Suprapubic skin (tissue), 4 donors: Measurements from ENCODE around the gene CACNB4. TPM values are rescaled to one million over a fixed set of nuclear protein-coding genes. Genes with fewer than 3 reads are reported as not detected.

ENCODE experiments used
- DNase-seq, 2 donors: peaks; one replicate each; pipeline ENCODE4 v3.0.0-alpha.2; 2019; ENCODE audit warnings: low spot score in 2 of 2
- H3K27ac ChIP-seq: fragments of 200-600 bp; sonication (generic); one replicate; pipeline ENCODE4 v1.5.1; 2019
- H3K27me3 ChIP-seq: fragments of 200-600 bp; sonication (generic); one replicate; pipeline ENCODE4 v1.5.1; 2019
- H3K36me3 ChIP-seq: fragments of 200-600 bp; sonication (generic); one replicate; pipeline ENCODE4 v1.5.1; 2019
- H3K4me1 ChIP-seq: fragments of 200-600 bp; sonication (generic); one replicate; pipeline ENCODE4 v1.5.1; 2019
- H3K4me3 ChIP-seq: fragments of 200-600 bp; sonication (generic); one replicate; pipeline ENCODE4 v1.5.1; 2019; ENCODE audit warnings: mild to moderate bottlenecking
- H3K9me3 ChIP-seq: fragments of 200-600 bp; sonication (generic); one replicate; pipeline ENCODE4 v1.5.1; 2019
- CTCF ChIP-seq, 2 donors: fragments of 200-600 bp in 1 of 2; fragments of 450-650 bp in 1 of 2; sonication (generic) in 1 of 2; IDR thresholded peaks; one replicate each; pipeline ENCODE4 v1.5.1; 2016 to 2019; ENCODE audit warnings: antibody characterized with exemption in 2 of 2, mild to moderate bottlenecking in 1 of 2, moderate library complexity in 1 of 2
- EP300 ChIP-seq: sonication (generic); formaldehyde crosslinking; IDR thresholded peaks from one replicate; pipeline ENCODE4 v1.6.1; 2017; ENCODE audit warnings: antibody characterized with exemption
- POLR2A ChIP-seq, 2 donors: fragments of 450-650 bp; IDR thresholded peaks; one replicate each; pipeline ENCODE4 v1.6.1; 2017; ENCODE audit warnings: antibody characterized with exemption in 2 of 2, mild to moderate bottlenecking in 2 of 2, moderate library complexity in 2 of 2
- POLR2AphosphoS5 ChIP-seq, 3 donors: sonication (generic); formaldehyde crosslinking; IDR thresholded peaks; one replicate each; pipeline ENCODE4 v1.6.1; 2017; ENCODE audit warnings: antibody characterized with exemption in 3 of 3
- WGBS: methylation state at CpG from one replicate; pipeline ENCODE4 v1.1.5; 2018; 5-methylcytosine and 5-hydroxymethylcytosine counted together
- total RNA-seq, 4 donors: library from RNA; depleted of rRNA; stranded (reverse); fragments of >200 nt; gene quantifications; one replicate each; pipeline ENCODE4 v1.1.0, GENCODE V29; 2016

Gene CACNB4
- total RNA-seq, 4 donors from 2014 or later, result 7.6 to 14.5 (median 10.7) TPM

DNA sequence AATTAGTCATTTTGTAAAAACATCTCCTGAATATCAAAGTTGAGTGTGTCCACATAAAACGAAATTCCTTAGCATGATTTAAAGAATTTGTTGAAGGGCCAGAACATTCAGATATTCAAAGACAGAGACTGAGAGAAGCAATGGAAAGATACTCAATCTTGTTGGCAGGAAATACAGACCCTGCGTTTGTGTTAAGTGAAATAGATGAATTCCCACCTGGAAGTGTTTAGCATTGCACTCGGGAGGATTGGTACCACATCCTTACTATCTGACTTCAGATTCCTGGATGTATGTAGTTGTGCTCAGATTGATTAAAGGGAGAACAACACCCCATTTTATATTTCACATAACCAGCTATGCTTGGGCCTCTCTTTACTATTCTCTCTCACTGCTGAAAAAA is 260.9 kb downstream of the CACNB4 start:
- H3K36me3 ChIP-seq, result no peaks in the 10 kb centered on the region
- TF ChIP-seq POLR2AphosphoS5 (IDR thresholded peaks at IDR 0.05), result no peak
- no peak for TF ChIP-seq CTCF (IDR thresholded peaks at IDR 0.05)
- no peak for TF ChIP-seq EP300
- TF ChIP-seq POLR2A (IDR thresholded peaks at IDR 0.05), result no peak
- H3K27ac ChIP-seq, result no peak overlapping the region
- H3K4me1 ChIP-seq, result peaks cover 3% of the 10 kb centered on the region
- H3K4me3 ChIP-seq, result no peak overlapping the region
- no peak for DNase-seq
- H3K9me3 ChIP-seq, result no peaks in the 10 kb centered on the region
- 68% methylated on average over 3 of the region's 3 CpGs for WGBS
- H3K27me3 ChIP-seq, result no peaks in the 10 kb centered on the region

DNA sequence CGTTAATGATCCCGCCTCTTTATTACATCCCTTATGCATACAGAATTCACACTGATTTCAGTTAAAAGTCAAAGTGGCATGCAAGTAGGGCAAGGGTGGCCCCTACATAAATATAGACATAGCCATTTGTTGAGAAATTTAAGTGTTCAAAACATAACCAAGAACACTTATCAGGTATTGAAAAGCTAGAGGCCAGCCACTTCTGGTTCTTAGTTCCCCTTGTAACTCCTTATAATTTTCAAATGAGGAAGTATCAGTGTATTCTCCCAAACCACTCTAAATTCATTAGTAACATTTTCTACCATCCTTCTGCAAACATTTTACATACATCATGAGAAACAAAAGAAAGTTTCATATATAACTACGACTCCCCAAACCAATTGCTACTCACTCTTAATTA is 264.9 kb downstream of the CACNB4 start:
- Histone ChIP-seq H3K36me3 (no peaks in the 10 kb centered on the region), H3K4me1 (peaks cover 2% of the 10 kb centered on the region), H3K9me3 (no peaks in the 10 kb centered on the region), H3K27ac (no peak overlapping the region), H3K27me3 (no peaks in the 10 kb centered on the region), H3K4me3 (no peak overlapping the region)
- 93% methylated on average over 3 of the region's 3 CpGs for WGBS
- no peak for TF ChIP-seq POLR2AphosphoS5 (IDR thresholded peaks at IDR 0.05)
- no peak for TF ChIP-seq POLR2A (IDR thresholded peaks at IDR 0.05)
- TF ChIP-seq EP300, result no peak
- TF ChIP-seq CTCF (IDR thresholded peaks at IDR 0.05), result no peak
- DNase-seq, result no peak

DNA sequence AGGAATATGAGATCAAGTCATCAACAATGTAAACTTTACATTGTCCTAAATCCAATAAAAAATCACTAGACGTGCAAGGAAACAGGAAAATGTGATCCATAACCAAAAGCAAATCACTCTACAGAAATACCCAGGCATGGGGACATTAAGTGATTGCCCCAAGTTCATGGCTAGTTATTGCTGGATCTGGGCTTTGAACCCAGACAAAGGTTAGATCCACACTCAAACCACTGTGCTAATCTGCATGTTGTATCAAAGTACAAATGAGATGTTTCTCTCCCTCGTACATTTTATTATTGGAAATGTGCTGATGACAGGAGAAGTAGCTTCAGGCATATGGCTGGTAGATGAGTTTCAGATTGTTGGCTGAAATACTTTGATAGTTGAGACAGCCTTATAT is 267.9 kb downstream of the CACNB4 start:
- H3K4me3 ChIP-seq, result no peak overlapping the region
- DNase-seq, result no peak
- 75% methylated on average over 2 of the region's 2 CpGs for WGBS
- no peaks in the 10 kb centered on the region for H3K36me3 ChIP-seq
- no peaks in the 10 kb centered on the region for H3K27me3 ChIP-seq
- no peak for TF ChIP-seq EP300
- no peak for TF ChIP-seq CTCF (IDR thresholded peaks at IDR 0.05)
- TF ChIP-seq POLR2AphosphoS5 (IDR thresholded peaks at IDR 0.05), result no peak
- no peak for TF ChIP-seq POLR2A (IDR thresholded peaks at IDR 0.05)
- peaks cover 18% of the 10 kb centered on the region for H3K4me1 ChIP-seq
- H3K27ac ChIP-seq, result no peak overlapping the region
- no peaks in the 10 kb centered on the region for H3K9me3 ChIP-seq

DNA sequence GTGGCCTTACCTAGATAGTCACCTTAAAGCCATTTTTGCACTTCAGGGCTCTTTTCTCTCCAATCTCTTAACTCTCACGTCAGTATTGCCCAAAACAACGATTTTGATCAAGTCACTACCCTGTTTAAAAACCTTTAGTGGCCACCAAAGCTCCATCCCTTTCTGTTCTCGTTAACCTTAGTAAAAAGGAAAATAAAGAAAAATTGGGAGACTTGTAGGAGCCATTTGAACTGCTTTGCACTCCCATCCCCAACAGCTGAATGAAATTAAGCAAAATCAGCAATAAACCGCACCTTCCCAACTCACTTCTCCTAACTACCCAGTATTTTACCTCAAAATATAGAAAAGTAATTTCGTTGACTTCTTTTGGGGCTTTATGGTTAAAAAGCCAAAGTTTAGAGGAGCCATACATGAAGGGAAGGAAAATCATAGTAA is 269.9 kb downstream of the CACNB4 start:
- Histone ChIP-seq H3K36me3 (no peaks in the 10 kb centered on the region), H3K4me3 (peak overlapping the region; percentile 83), H3K4me1 (peaks cover 38% of the 10 kb centered on the region), H3K27ac (peak overlapping the region; percentile 93), H3K27me3 (no peaks in the 10 kb centered on the region), H3K9me3 (no peaks in the 10 kb centered on the region)
- no peak for TF ChIP-seq CTCF (IDR thresholded peaks at IDR 0.05)
- no peak for TF ChIP-seq POLR2A (IDR thresholded peaks at IDR 0.05)
- TF ChIP-seq POLR2AphosphoS5 (IDR thresholded peaks at IDR 0.05), result no peak
- no peak for TF ChIP-seq EP300
- DNase-seq, result no peak
- 83% methylated on average over 5 of the region's 5 CpGs for WGBS

DNA sequence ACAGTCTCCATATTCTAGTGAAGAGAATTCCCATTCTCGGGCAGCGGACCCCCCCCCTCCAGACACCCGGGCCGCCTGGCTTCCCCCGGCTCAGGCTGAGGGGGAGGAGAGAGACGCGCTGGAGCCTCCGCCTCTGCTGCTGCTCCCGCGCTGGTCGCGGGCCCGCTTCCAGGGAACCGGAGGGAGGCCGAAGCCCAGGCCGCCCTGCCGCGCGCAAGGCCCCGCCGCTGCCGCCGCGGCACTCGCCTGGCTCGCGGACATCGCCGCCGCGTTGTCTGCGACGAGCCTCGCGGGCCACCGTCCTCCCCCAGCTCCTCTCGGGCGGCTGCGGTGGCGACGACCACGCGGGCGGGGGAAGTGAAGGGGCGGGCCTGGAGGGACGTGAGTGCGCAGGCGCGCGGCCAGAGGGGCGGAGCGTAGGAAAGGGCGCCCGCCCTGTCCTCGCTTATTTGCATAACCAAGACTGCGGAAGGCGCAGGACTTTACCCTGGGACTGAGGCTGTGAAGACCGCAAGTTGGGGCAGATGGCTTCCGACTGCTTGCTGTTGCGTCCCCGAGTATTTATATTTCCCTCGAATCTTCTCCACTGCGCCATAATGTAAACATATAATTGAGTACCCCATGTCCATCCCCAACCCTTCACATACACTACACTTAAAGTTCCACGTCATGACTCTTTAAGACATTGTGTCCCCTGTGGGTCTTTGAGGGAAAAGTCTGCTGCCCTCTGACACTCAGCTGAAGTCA is 270.5 kb downstream of the CACNB4 start, which contains the start of gene ARL5A:
ARL5A (minus strand) TSS at position 279 of the 747 bp plus-strand sequence; CDS start at position 34, 245 bp downstream.
- peak; percentile 96 to 97 for DNase-seq
- no peaks in the 10 kb centered on the region for H3K27me3 ChIP-seq
- no peaks in the 10 kb centered on the region for H3K9me3 ChIP-seq
- peak; percentile 53 to 76 for TF ChIP-seq POLR2A (IDR thresholded peaks at IDR 0.05)
- TF ChIP-seq EP300, result no peak
- peak in 2 of 3 donors; percentile 53 to 89 for TF ChIP-seq POLR2AphosphoS5 (IDR thresholded peaks at IDR 0.05)
- no peak for TF ChIP-seq CTCF (IDR thresholded peaks at IDR 0.05)
- H3K36me3 ChIP-seq, result no peaks in the 10 kb centered on the region
- H3K4me1 ChIP-seq, result peaks cover 44% of the 10 kb centered on the region
- H3K27ac ChIP-seq, result peak within 1 kb of the TSS; percentile 93
- peak within 1 kb of the TSS; percentile 83 for H3K4me3 ChIP-seq
- 0% methylated on average over 10 of the region's 64 CpGs for WGBS
